Neuronal stem cell (in vitro differentiated cells): ENCODE measurements around the gene VWA5B1.

Experiments
- DNase-seq: peaks from one replicate; pipeline ENCODE4 v3.0.0-alpha.2; 2013; ENCODE audit warnings: low spot score
- H2AFZ ChIP-seq: one replicate; pipeline ENCODE4 v1.6.1; 2013; ENCODE audit warnings: mild to moderate bottlenecking, low read length, inconsistent platforms
- H2AK5ac ChIP-seq: 2 replicates; pipeline ENCODE4 v1.6.1; 2013; ENCODE audit warnings: low read depth, mild to moderate bottlenecking, inconsistent platforms, low read length, moderate library complexity, mixed read lengths
- H2BK120ac ChIP-seq: 2 replicates; pipeline ENCODE4 v1.6.1; 2013; ENCODE audit warnings: low read depth, mild to moderate bottlenecking, inconsistent platforms, low read length, moderate library complexity, mixed read lengths
- H2BK12ac ChIP-seq: one replicate; pipeline ENCODE4 v1.6.1; 2013; ENCODE audit warnings: low read length, inconsistent platforms
- H2BK15ac ChIP-seq: 2 replicates; pipeline ENCODE4 v1.6.1; 2013; ENCODE audit warnings: mild to moderate bottlenecking, low read length, inconsistent platforms, mixed read lengths
- H2BK5ac ChIP-seq: one replicate; pipeline ENCODE4 v1.6.1; 2013; ENCODE audit warnings: inconsistent platforms, mild to moderate bottlenecking, low read length, moderate library complexity
- H3K14ac ChIP-seq: one replicate; pipeline ENCODE4 v1.6.1; 2013; ENCODE audit warnings: low read length, inconsistent platforms
- H3K18ac ChIP-seq: 2 replicates; pipeline ENCODE4 v1.6.1; 2013; ENCODE audit warnings: low read length, inconsistent platforms
- H3K23ac ChIP-seq: 2 replicates; pipeline ENCODE4 v1.6.1; 2013; ENCODE audit warnings: low read depth, mild to moderate bottlenecking, mixed read lengths, low read length, inconsistent platforms; ENCODE audit not compliant: poor library complexity
- H3K27ac ChIP-seq: replicated peaks from 3 replicates; pipeline ENCODE4 v1.5.1; 2013; ENCODE audit warnings: low read length, inconsistent platforms
- H3K27me3 ChIP-seq, 3 experiments: 2 replicates each; pipeline ENCODE4 v1.6.1; 2013; ENCODE audit warnings: low read length in 3 of 3, mild to moderate bottlenecking in 2 of 3, inconsistent platforms in 1 of 3, low read depth in 1 of 3, mixed read lengths in 1 of 3, moderate library complexity in 1 of 3; ENCODE audit not compliant: control insufficient read depth in 3 of 3, insufficient read depth in 3 of 3
- H3K36me3 ChIP-seq, 2 donors: replicated peaks in 1 of 2; 2 replicates each; pipeline ENCODE4 v1.6.1; 2013; ENCODE audit warnings: low read length in 2 of 2; ENCODE audit not compliant: control insufficient read depth in 2 of 2, insufficient read depth in 2 of 2
- H3K4ac ChIP-seq: 2 replicates; pipeline ENCODE4 v1.6.1; 2013; ENCODE audit warnings: inconsistent platforms, mild to moderate bottlenecking, low read length, moderate library complexity
- H3K4me1 ChIP-seq, 2 donors: 1 replicate in 1 of 2; 2 replicates in 1 of 2; pipeline ENCODE4 v1.6.1; 2013; ENCODE audit warnings: low read length in 2 of 2, low read depth in 1 of 2; ENCODE audit not compliant: control insufficient read depth in 2 of 2, insufficient read depth in 1 of 2
- H3K4me2 ChIP-seq: one replicate; pipeline ENCODE4 v1.6.1; 2013; ENCODE audit warnings: mild to moderate bottlenecking, low read length, inconsistent platforms; ENCODE audit not compliant: insufficient read depth, poor library complexity, severe bottlenecking
- H3K4me3 ChIP-seq, 2 donors: 2 replicates each; pipeline ENCODE4 v1.5.1; 2013; ENCODE audit warnings: low read length in 2 of 2, mild to moderate bottlenecking in 2 of 2, inconsistent platforms in 1 of 2, moderate library complexity in 1 of 2
- H3K79me1 ChIP-seq: one replicate; pipeline ENCODE4 v1.6.1; 2013; ENCODE audit warnings: low read depth, mild to moderate bottlenecking, inconsistent platforms, low read length, moderate library complexity
- H3K9ac ChIP-seq: one replicate; pipeline ENCODE4 v1.6.1; 2013; ENCODE audit warnings: mild to moderate bottlenecking, low read depth, low read length, inconsistent platforms; ENCODE audit not compliant: poor library complexity
- H3K9me3 ChIP-seq, 2 donors: replicated peaks in 1 of 2; 2 replicates each; pipeline versions ENCODE3 to v1.6.1; 2013; ENCODE audit warnings: low read length in 2 of 2, mild to moderate bottlenecking in 2 of 2, inconsistent platforms in 1 of 2, low read depth in 1 of 2, mixed read lengths in 1 of 2, moderate library complexity in 1 of 2; ENCODE audit not compliant: control insufficient read depth in 2 of 2, insufficient read depth in 1 of 2
- H4K8ac ChIP-seq: one replicate; pipeline ENCODE4 v1.6.1; 2013; ENCODE audit warnings: low read depth, mild to moderate bottlenecking, inconsistent platforms, low read length, moderate library complexity
- H4K91ac ChIP-seq: one replicate; pipeline ENCODE4 v1.6.1; 2013; ENCODE audit warnings: low read length, low read depth, mild to moderate bottlenecking, inconsistent platforms; ENCODE audit not compliant: poor library complexity
- WGBS, 2 donors: extraction: QIAGEN DNeasy Blood & Tissue Kit; methylation state at CpG; one replicate each; pipeline ENCODE4 v1.1.7; 2013; ENCODE audit warnings: missing lambda C conversion rate in 2 of 2, mixed read lengths in 1 of 2; ENCODE audit not compliant: insufficient read length in 2 of 2, insufficient replicate concordance in 1 of 2; ENCODE audit errors: extremely low coverage in 2 of 2; 5-methylcytosine and 5-hydroxymethylcytosine counted together

The VWA5B1 gene

GRCh38 chr1:20343149-20343937 lies 52.7 kb downstream of the VWA5B1 start:
- Histone ChIP-seq H3K4ac (peak overlapping the region; percentile 89), H3K9me3 (no peaks in the 10 kb centered on the region), H3K4me3 (peak overlapping the region in 1 of 2 donors; percentile 83), H4K8ac (peak overlapping the region; percentile 82), H3K79me1 (no peaks in the 10 kb centered on the region), H3K4me1 (peaks cover 0 to 12% of the 10 kb centered on the region in 2 donors), H3K9ac (peak overlapping the region; percentile 90), H3K36me3 (no peaks in the 10 kb centered on the region), H2BK15ac (peak overlapping the region; percentile 99), H3K27me3 (peaks cover 0 to 23% (median 0%) of the 10 kb centered on the region in 3 experiments), H3K27ac (no peak overlapping the region), H4K91ac (no peak overlapping the region), H2AFZ (no peak overlapping the region), H2BK5ac (peak overlapping the region; percentile 95), H2AK5ac (peak overlapping the region; percentile 95), H2BK120ac (peak overlapping the region; percentile 87), H2BK12ac (peak overlapping the region; percentile 98), H3K4me2 (peak overlapping the region; percentile 83), H3K14ac (peak overlapping the region; percentile 97), H3K18ac (peak overlapping the region; percentile 98), H3K23ac (peak overlapping the region; percentile 96)
- WGBS, 2 donors: no CpG with 5 or more reads among the region's 59 CpGs
- peak; percentile 76 for DNase-seq

GRCh38 chr1:20343938-20344302 lies 53.2 kb downstream of the VWA5B1 start:
- Histone ChIP-seq H3K9me3 (no peaks in the 10 kb centered on the region), H3K9ac (peak overlapping the region; percentile 71), H2AK5ac (peak overlapping the region; percentile 53), H3K14ac (peak overlapping the region; percentile 9), H4K8ac (no peak overlapping the region), H3K4me1 (peaks cover 0 to 16% of the 10 kb centered on the region in 2 donors), H3K79me1 (no peaks in the 10 kb centered on the region), H3K4me2 (peak overlapping the region; percentile 83), H3K4me3 (peak overlapping the region in 1 of 2 donors; percentile 76), H3K27me3 (peaks cover 0 to 28% (median 0%) of the 10 kb centered on the region in 3 experiments), H2BK120ac (no peak overlapping the region), H3K36me3 (no peaks in the 10 kb centered on the region), H4K91ac (no peak overlapping the region), H3K23ac (peak overlapping the region; percentile 60), H2AFZ (no peak overlapping the region), H3K27ac (no peak overlapping the region), H2BK15ac (peak overlapping the region; percentile 54), H3K18ac (peak overlapping the region; percentile 88), H2BK5ac (no peak overlapping the region), H3K4ac (no peak overlapping the region), H2BK12ac (no peak overlapping the region)
- DNase-seq: no peak
- WGBS, 2 donors: no CpG with 5 or more reads among the region's 10 CpGs

GRCh38 chr1:20344738-20345137 lies 54.1 kb downstream of the VWA5B1 start:
- H3K27me3 ChIP-seq: peaks cover 0 to 28% (median 0%) of the 10 kb centered on the region in 3 experiments
- WGBS, 2 donors: no CpG with 5 or more reads among the region's 7 CpGs
- peaks cover 0 to 16% of the 10 kb centered on the region in 2 donors for H3K4me1 ChIP-seq

GRCh38 chr1:20345419-20345818 lies 54.7 kb downstream of the VWA5B1 start:
- H2AK5ac ChIP-seq: no peak overlapping the region
- WGBS, 2 donors: no CpG with 5 or more reads among the region's 13 CpGs
- H3K9ac ChIP-seq: no peak overlapping the region
- H3K27ac ChIP-seq: no peak overlapping the region
- H3K14ac ChIP-seq: no peak overlapping the region
- no peak overlapping the region for H2BK5ac ChIP-seq
- no peak overlapping the region for H3K4me3 ChIP-seq
- no peaks in the 10 kb centered on the region for H3K36me3 ChIP-seq
- H3K9me3 ChIP-seq: no peaks in the 10 kb centered on the region
- H3K4ac ChIP-seq: no peak overlapping the region
- peaks cover 0 to 14% of the 10 kb centered on the region in 2 donors for H3K4me1 ChIP-seq
- H3K79me1 ChIP-seq: no peaks in the 10 kb centered on the region
- peak overlapping the region; percentile 54 for H2BK120ac ChIP-seq
- H3K23ac ChIP-seq: no peak overlapping the region
- H3K4me2 ChIP-seq: no peak overlapping the region
- peak overlapping the region; percentile 95 for H2BK15ac ChIP-seq
- no peak overlapping the region for H4K91ac ChIP-seq
- peak overlapping the region; percentile 84 for H2BK12ac ChIP-seq
- no peak overlapping the region for H4K8ac ChIP-seq
- no peak overlapping the region for H2AFZ ChIP-seq
- peaks cover 0 to 28% (median 0%) of the 10 kb centered on the region in 3 experiments for H3K27me3 ChIP-seq
- no peak for DNase-seq
- H3K18ac ChIP-seq: peak overlapping the region; percentile 87

More at GRCh38 chr1:20344738-20345137, 54.1 kb downstream of the VWA5B1 start:
- no peak overlapping the region for H3K14ac ChIP-seq
- H2AFZ ChIP-seq: no peak overlapping the region
- no peak for DNase-seq
- no peak overlapping the region for H3K4ac ChIP-seq
- H3K23ac ChIP-seq: no peak overlapping the region
- H3K4me2 ChIP-seq: no peak overlapping the region
- H2BK15ac ChIP-seq: no peak overlapping the region
- H3K36me3 ChIP-seq: no peaks in the 10 kb centered on the region
- H2BK120ac ChIP-seq: no peak overlapping the region
- H3K9ac ChIP-seq: no peak overlapping the region
- no peaks in the 10 kb centered on the region for H3K9me3 ChIP-seq
- no peak overlapping the region for H2BK5ac ChIP-seq
- no peak overlapping the region for H3K27ac ChIP-seq
- no peaks in the 10 kb centered on the region for H3K79me1 ChIP-seq
- no peak overlapping the region for H3K18ac ChIP-seq
- no peak overlapping the region for H3K4me3 ChIP-seq
- no peak overlapping the region for H2BK12ac ChIP-seq
- no peak overlapping the region for H4K91ac ChIP-seq
- no peak overlapping the region for H2AK5ac ChIP-seq
- no peak overlapping the region for H4K8ac ChIP-seq
